HG03103 (cell line): ENCODE data around the gene OSBPL10.

Experiments used
- ATAC-seq: cut with Tn5 transposase; IDR thresholded peaks from one replicate; pipeline ENCODE4 v1.9.1; 2021; ENCODE audit warnings: low read depth; ENCODE audit not compliant: unreplicated experiment

Gene OSBPL10

DNA sequence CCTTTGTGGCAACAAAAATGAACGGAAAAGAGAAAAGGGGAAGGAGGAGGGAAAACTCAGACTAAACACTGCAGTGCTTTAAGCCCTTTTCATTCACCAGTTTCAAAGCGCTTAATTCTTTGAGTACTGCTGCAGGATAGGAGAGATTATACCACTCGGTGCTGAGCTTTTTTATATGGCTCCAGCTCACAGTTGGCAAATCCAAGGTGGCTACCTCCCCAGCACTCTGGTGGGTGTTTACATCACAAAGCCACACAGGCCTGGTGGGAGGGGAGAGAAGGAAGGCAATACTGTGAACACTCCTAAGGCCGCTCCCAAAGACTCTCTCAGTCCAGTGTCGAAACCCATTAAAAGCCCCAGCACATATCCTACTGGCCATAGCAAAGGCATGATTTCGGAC lies 256.9 kb downstream of the OSBPL10 start:
- ATAC-seq = no peak

DNA sequence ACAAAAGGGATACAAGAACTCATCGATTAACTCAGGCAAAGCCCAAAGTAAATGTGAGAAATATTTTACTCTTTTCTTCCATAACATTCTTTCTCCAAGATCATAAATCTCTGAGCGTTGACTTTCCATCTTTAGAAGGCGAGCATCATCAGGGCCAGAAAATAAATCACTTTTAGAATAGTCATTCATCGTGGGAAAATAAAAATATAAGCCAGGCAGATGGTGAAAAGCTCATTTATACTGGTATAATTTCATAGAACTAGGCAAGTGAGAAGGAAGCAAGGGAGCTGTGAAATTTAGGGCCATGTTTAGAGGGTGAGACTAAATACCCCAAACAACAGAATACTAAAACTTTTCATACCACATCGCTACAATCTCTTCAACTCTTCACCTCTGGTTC lies 257.4 kb downstream of the OSBPL10 start:
- no peak for ATAC-seq

DNA sequence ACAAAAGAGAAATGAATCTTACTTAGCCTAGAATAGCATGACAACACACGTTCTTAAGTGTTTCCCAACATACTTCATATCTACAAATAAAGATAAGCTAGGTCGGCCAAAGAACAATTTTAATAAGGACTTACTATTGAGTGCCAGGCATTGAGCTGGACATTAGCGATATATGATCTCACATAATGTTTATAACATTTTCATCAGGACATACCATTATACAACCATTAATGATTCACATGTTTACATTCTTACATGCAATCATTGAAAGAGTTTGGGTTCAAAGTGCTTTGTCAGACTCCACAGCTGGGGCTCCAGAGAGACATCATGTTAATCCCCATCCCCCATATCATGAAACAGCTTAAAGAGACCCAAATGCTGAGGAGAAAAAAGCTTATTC lies 259.4 kb downstream of the OSBPL10 start:
- no peak for ATAC-seq

DNA sequence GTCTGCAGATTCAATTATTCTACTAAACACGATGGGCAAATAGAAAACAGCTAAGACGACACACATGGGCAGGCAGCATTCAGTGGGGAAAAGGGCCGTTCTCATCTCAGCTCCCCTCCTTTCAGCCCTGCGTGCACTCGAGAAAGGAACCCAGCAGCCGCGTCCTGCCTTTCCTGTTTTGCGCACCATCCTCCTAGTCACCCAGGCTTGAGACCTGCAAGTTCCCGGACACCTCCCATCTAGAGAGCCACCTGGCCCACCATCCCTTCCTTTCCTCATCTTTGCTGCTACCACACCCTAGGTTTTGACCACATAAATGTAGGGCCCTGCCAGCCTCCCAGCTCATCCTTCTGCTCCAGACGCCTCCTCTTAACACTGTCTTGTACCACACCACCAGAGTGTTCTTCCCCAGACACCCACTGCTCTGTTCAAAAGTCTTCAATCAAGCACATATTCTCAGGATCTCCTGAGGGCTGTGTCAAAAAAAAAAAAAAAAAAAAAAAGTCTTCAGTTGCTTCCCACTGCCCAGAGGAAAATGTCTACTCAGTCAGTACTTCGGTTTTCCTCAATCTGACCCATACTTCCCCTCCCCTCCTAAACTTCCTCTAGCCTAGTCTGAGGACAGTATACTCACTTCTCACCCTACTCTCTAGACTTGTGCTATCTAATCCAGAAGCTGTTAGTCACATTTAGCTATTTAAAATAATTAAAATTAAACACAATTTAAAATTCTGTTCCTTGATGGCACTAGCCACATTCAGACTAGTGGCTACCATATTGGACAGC lies 266.4 kb downstream of the OSBPL10 start:
- no peak for ATAC-seq

DNA sequence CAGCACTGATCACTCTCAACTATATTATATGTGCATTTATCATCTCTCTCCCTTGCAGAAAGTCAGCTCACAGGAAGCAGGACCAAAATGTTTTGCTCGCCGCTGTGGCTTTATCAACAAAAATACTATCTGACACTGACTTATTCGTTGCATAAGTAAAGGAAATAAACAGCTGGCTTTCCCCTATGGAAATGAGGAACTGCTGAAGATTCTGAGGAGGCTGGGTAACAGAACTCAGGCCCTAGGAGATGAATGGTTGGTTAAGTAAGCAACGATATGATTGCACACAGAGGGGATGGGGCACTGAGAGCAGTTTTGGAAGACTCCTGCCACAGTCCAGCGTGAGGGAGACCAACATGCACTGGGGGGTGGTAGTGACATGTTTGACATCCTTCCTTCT lies 267.2 kb downstream of the OSBPL10 start:
- ATAC-seq = no peak

DNA sequence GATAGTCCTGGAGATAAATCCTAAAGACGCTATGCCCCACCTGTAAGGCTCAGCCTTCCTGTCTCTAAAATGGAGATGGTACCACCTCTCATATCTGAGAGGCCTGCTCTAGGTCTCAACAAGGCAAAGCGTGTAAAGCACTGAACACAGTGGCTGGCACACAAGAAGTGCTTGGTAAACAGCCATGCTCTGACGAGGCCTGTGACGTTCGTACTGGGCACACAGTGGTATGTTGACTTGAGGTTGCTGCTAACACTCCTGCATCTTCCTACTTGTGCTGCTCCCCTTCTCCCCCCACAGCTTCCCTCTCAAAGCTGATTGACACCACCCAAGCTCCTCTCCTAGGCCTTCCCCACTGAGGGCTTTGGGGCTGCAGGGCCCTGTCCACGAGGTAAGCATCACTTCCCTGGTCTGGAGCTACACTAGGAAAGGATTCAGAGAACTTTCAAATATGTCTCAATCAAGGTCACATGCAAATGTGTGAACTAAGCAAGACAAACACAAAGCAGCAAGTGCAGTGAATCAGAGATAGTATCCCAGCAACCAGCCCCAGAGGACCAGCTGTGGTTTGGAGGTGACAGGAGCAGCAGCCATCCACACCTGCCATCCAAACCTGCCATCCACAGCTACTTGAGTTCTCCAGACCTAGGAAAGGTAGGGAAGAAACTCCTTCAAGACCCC lies 270.8 kb downstream of the OSBPL10 start:
- ATAC-seq = no peak

DNA sequence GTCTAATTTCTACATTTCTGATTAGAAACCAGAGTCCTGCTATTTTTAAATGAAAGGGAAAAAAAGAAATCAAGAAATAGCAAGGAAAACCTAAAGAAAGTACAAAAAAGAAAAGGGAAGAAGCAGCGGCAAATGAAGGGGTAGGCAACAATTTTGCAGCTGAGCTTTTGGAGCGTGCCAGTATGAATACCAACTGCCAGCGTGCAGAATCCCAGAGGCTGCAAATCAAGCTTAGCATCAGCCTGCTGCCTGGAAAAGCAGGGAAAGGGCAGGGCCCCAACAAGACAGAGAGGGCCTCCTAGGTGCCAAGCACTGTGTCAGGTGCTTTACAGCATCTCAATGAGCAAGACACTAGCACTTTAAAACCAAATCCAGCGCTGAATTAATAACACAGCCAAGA lies 271.5 kb downstream of the OSBPL10 start:
- ATAC-seq = no peak

DNA sequence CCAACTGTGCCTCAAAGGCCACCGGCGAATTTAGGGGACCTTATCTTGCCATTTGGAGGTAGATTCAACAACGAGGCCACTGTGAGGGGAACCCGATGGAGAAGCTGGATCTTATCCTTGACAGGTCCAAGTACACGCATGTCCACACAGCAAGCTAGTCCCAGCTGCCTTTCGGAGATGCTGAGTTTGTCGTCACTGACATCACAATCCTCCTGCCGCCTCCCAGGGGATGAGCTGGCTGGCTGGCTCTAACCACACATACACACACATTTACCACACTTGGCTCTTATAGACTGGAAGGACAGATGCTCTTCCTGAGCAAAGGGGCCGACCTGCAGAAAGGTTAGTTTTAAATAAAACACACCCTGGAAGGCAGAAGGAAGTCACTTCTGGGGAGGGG lies 272.1 kb downstream of the OSBPL10 start:
- no peak for ATAC-seq

DNA sequence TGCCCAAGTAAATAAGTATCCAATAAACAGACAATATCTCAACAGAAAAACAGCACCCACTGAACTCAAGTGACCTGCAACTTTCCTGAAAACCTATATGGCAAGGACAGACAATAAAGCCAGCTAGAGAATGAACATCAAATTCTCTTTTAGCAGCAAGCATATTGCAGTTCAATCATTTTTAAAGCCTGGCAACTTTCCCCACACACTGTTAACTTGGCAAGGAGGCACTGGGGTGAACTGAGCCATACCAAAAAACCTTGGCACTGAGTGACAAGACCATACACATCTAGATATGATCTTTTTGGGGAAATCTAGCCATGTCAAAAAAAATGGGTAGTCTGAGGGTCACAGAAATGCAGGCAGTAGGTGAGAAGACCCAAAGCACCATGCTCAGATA lies 273.8 kb downstream of the OSBPL10 start:
- no peak for ATAC-seq

DNA sequence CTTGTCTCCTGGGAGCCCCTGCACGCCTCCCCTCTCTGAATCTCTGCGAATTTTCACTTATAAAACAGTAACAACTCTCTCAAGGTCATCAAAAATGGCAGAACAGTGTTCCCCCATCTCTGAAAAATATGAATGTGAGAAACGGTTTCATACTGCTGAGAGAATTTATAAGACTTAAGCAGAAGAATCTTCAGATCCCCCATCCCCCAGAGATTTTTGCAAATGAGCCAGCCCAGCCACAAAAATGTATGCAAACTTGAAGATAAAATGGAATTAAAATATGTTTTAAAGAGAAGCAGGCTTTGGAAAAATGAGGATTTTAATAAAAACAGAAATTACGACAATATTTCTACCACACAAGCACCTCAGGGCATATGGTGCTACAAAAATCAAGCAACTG lies 275.3 kb downstream of the OSBPL10 start:
- ATAC-seq = no peak

DNA sequence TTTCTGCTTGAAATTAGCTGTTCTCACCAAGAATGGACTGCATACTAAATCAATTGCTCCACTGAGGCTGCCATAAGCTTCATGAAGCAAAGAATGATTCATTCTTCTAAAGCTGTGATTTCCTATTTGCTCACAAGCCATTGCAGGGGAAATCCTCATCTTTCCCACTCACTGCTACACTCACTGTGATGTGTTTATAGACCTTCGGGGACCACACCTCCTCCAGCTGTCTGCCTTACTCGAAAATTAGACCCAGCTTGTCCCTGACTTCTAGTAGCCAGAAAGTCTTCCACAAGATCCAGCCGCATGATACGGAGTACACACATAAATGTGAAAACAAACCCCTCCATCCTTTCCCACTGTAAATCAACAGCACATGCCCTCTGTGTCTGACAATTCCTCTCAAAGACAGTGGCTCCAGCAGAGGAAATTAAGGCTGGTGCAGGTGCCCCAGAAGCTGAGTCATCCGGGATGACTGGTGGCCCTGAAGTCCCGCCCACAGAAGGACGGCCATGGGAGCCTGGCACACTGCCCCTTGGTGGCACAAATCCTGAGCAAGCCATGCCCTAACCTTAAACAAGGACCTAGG lies 276.4 kb downstream of the OSBPL10 start:
- ATAC-seq = no peak

DNA sequence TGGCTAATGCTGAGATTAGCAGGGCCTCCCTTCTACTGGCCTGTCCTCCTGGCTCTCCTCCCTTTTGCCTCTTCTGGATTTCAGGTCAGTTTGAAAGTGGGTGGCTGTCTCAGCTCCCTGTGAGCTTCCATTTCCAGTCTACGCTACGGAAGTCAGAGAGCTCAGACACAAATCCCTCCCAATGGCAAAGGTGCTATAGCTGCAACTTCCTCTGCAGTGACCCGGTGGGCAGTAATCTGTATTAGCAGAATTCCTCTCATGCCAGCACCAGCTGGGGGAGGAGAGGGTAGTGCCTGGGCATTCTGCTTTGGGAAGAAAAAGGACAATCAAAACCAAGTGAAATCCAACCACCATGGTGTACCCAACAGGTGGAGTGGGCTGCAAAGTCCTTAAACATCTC lies 276.9 kb downstream of the OSBPL10 start:
- no peak for ATAC-seq

DNA sequence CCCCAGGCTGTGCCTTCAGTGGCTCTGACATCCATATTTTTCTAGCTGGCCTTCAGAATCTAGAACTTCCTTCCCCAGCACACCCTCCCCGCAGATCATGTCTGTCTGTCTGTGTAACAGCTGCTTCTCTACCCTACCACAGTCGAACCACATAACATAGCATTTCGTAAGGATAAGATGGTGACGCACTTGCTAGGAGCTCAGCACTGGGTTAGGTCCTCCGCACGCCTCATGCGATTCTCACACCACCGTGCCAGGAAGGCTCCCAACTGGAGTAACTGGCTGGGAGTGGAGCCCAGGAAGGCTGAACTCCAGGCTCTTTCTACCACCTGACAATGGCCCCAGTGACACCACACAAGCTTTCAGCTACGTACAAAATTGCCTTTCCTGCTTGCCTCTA lies 279.8 kb downstream of the OSBPL10 start:
- no peak for ATAC-seq

DNA sequence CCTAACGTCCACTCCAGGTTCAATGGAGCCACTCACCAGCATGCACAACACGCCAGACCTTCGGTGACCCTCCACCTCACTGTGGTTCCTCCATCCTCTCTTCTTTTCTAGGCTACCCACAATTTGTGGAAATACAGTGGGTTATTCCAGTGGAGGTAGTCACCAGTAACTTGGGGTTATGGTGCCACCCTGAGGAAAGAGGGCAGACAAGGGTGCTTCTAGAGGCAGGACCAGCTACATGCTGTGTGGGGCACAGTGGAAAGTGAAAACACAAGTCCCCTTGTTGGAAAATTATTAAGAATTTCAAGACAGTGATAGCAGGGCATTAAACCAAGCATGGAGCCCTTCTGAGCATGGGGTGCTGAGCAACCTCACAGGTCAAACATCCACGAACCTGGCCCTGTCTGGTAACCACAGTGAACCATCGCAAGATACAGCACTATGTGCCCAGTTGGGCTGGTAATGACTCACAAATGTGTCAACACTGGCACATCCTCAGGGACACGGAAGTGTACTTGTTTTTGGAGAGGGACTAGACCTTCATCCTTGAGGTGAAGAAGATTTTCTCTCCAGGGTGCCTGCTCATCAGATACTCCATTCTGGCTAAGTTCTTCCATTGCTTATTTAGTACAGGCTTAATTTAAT lies 281.6 kb downstream of the OSBPL10 start:
- ATAC-seq = no peak

DNA sequence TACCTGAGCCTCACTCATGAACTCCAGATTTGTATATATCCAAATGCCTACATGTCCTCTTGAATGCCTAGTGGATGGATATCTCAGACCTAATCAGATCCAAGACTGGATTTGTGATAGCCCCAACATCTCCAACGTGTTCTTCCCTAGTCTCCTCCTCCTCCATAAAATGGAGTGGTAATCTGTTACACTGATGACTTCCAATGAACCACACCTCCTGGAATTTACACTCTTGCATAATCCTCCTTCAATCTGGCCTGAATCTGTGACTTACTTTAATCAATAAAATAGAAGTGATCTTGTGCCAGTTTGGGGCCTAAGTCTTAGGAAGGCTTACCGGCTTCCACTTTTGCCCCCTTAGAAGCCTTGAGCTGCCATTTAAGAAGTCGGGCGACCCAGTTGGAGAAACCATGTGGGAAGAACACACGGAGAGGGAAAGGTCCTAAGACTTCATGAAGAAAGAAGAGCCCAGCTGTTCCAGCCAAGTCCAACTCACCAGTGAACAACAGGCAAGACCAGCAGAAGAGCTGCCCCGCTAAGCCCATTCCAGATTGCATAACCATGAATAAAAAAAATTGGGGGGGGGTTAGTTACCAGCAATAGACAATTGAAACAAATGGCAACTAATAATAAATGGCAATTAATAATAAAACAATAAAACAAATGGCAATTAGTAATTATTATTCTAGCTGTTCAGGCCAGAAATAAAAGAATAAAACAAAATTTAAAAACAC lies 284.1 kb downstream of the OSBPL10 start:
- no peak for ATAC-seq

DNA sequence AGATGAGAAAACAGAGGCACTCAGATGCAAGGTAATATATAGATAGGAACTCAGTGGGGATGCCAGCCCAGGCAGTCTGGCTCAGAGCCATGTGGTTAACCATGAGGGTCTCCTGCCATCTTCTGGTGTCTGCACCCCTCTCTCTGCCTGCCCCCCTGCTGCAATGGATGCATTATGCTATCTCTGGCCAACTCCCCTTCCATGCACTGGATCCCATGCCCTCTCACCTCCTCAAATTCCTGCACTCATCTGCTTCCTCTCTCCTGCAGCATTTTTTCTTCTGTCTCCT lies 285.1 kb downstream of the OSBPL10 start:
- ATAC-seq = no peak

DNA sequence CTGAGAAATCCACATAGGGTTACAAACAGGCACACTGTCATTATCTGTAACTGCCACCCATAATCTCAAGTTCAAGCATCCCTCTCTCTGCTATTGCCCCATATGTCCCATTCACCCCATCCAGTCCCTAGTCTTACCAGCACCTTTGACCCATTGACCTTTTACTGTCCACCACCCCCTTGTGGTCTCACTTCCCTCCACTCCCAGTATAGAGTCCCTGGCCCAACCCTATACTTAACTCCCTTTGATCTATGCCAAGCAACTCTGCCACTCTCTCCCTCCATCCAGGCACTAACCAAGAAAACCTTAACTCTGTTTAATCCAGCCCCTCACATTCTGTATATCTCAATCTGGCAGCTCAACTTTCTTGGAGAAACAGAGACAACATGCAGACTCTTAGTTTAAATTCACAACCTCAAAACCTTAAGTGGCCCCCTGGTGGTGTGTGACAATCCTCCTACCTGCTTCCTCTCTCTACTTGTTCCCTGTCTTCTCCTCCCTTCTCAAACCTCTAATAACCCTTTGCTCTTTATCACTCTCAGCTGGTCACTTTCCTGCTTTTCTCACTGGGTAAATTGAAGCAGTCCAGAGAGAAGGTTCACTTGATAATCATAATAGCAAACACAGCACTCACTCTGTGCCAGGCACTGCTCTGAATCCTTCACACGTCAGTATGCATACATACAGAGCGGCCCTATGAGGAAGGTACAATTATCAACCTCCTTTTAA lies 285.6 kb downstream of the OSBPL10 start:
- ATAC-seq = no peak

DNA sequence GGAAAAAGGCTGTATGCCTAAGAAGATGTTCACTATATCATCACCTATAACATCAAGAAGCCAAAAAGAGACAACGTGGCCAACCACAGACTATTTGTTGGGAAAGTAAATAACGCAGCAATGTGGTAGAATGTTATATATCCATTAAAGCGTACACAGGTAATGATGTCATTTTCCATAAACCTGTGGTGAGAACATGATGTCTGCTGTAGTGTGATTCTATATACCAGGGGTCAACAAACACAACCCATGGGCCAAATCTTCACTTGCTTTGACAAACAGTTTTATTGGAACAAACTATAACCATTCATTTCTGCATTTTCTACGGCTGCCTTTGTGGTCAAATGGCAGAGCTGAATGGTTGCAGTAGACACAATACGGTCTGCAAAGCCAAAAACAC lies 287.7 kb downstream of the OSBPL10 start:
- ATAC-seq = no peak

DNA sequence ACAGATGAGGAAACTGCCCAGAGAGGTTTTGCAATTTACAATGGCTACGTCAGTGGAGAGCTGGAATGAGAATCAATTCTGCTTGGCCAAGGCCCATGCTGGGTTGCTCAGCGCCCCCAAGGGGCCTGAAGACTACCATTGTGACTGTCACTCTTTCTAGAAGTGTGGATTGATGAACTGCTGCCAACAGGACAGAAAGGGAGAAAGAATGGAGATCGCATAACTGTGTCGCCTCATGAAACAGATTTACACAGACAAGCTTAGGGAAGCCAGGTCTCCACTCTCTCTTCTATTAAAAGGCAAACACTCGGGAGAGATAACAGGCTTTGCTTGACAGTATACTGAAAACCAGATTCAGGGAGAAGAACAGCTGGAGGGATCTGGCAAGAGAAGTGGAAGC lies 288.3 kb downstream of the OSBPL10 start:
- ATAC-seq = no peak

DNA sequence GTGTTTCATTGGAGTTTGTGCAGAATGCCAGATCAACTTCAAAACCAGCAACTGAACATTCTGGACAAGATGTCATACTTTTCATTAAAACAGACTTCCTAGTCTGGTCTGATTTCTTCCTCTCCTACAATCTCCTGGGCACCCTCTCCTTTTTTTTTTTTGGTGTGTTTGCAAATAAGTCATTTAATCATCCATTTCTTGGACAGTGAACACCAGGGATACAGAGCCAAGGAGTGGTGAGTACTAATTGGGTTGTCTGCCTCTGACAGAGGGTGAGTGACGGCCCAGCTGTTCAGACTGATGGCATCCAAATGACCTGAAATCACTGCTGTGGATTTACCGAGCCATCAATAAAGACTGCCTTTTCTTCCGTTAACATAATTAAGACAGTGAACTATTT lies 290.3 kb downstream of the OSBPL10 start:
- no peak for ATAC-seq
